Measurements from ENCODE around the gene ABI1. TPM values are rescaled to one million over a fixed set of nuclear protein-coding genes. Genes with fewer than 3 reads are reported as not detected.

ABI1 gene
- total and polyA plus RNA-seq, 2 donors (not counting 3 experiments of a cell fraction or from before 2014, with no cell fraction given), result 58.8 to 59.1 TPM

DNA sequence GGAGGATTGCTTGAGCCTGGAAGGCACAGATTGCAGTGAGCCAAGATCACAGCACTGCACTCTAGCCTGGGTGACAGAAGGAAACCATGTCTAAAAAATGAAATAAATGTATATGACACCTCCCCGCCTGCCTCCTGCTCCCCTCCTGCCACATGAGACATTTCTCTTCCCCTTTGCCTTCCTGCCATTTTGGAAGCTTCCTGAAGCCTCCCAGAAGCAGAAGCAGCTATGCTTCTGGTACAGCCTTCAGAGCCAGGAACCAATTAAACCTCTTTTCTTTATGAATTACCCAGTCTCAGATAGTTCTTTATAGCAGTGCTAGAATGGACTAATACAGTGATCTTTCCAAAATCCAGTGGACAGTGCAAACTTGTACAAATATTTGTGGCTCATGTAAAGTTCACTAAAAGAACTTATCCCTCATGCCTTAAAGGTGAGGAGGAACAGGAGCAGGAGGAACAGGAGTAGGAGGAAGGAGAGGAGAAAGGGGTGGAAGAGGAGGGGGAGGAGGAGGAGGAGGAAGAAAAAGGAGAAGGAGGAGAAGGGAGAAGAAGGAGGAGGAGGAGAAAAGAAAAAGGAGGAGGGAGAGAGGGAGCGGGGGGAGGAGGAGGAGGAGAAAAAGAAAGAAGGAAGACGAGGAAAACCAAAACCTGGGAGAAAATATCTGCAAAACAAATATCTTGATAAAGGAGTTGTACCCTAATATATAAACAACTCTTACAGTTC lies 2.8 kb upstream of the ABI1 start:
- no TSS peak for BruUV-seq (replicated peaks)
- no peaks in the 10 kb centered on the region for H3K9me3 ChIP-seq (replicated peaks; ENCODE audit: control insufficient read depth, insufficient read depth, low read length)
- H3K36me3 ChIP-seq (ENCODE audit: control insufficient read depth in 2 of 2, extremely low read depth in 1 of 2, insufficient read depth in 2 of 2, low read length in 2 of 2), result no peaks in the 10 kb centered on the region
- H3K4me2 ChIP-seq (ENCODE audit: insufficient read depth, low read length), result no peak overlapping the region
- no peak overlapping the region for H3K9ac ChIP-seq (replicated peaks; ENCODE audit: extremely low read depth, insufficient read depth, low read length)
- no peak for TF ChIP-seq POLR2A (IDR thresholded peaks at IDR 0.05; ENCODE audit: low read depth, low read length)
- TF ChIP-seq GATA2 (IDR thresholded peaks at IDR 0.05; ENCODE audit: insufficient read depth, insufficient read length, low read depth, low read length), result no peak
- TF ChIP-seq, protein P1, sequence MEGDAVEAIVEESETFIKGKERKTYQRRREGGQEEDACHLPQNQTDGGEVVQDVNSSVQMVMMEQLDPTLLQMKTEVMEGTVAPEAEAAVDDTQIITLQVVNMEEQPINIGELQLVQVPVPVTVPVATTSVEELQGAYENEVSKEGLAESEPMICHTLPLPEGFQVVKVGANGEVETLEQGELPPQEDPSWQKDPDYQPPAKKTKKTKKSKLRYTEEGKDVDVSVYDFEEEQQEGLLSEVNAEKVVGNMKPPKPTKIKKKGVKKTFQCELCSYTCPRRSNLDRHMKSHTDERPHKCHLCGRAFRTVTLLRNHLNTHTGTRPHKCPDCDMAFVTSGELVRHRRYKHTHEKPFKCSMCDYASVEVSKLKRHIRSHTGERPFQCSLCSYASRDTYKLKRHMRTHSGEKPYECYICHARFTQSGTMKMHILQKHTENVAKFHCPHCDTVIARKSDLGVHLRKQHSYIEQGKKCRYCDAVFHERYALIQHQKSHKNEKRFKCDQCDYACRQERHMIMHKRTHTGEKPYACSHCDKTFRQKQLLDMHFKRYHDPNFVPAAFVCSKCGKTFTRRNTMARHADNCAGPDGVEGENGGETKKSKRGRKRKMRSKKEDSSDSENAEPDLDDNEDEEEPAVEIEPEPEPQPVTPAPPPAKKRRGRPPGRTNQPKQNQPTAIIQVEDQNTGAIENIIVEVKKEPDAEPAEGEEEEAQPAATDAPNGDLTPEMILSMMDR (IDR thresholded peaks at IDR 0.05; ENCODE audit: extremely low read depth in 1 of 2, insufficient read depth in 1 of 2, low read depth in 1 of 2, low read length in 2 of 2), result no peak
- TF ChIP-seq MYC (IDR thresholded peaks at IDR 0.05; ENCODE audit: low read depth, low read length), result no peak
- no peak for TF ChIP-seq POLR2AphosphoS5 (IDR thresholded peaks at IDR 0.05; ENCODE audit: insufficient read depth, low read depth, low read length)
- TF ChIP-seq EZH2 (IDR thresholded peaks at IDR 0.05; ENCODE audit: borderline replicate concordance, low read depth, low read length, severe bottlenecking), result no peak
- TF ChIP-seq, protein P2, sequence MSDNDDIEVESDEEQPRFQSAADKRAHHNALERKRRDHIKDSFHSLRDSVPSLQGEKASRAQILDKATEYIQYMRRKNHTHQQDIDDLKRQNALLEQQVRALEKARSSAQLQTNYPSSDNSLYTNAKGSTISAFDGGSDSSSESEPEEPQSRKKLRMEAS (IDR thresholded peaks at IDR 0.05; ENCODE audit: insufficient read depth, insufficient read length), result no peak
- no peak for TF ChIP-seq FOS (IDR thresholded peaks at IDR 0.05; ENCODE audit: borderline replicate concordance, insufficient read depth, low read length)
- no peak for TF ChIP-seq JUN (IDR thresholded peaks at IDR 0.05; ENCODE audit: borderline replicate concordance, insufficient read depth, insufficient read length, low read depth)
- ChIA-PET POLR2A (no interaction called here), CTCF (interaction anchor here (0.8 to 1.4 kb wide), 4 partner anchors 16 to 138 kb away, joined by 3 to 8 read pairs (median 4); no protein-coding TSS in a partner anchor)
- H3K79me2 ChIP-seq (ENCODE audit: control insufficient read depth, insufficient read depth, low read length), result peaks cover 20% of the 10 kb centered on the region
- intact Hi-C loops (cut with micrococcal nuclease) (no loop called here), dilution Hi-C loops (cut with MboI; ENCODE audit: extremely low pct_ligation_motif_present, low sequenced_read_pairs) (no loop called here)
- no peak overlapping the region for H2AFZ ChIP-seq (ENCODE audit: low read depth, low read length)
- FAIRE-seq (no peak), DNase-seq (ENCODE audit: low read depth, low spot score) (no peak)
- no peak overlapping the region for H3K27ac ChIP-seq (ENCODE audit: insufficient read depth, low read depth, low read length)
- H3K4me1 ChIP-seq (ENCODE audit: control insufficient read depth, extremely low read depth, insufficient read depth, low read length), result peaks cover 6% of the 10 kb centered on the region
- H4K20me1 ChIP-seq (replicated peaks; ENCODE audit: control insufficient read depth, extremely low read depth, insufficient read depth, low read length), result no peaks in the 10 kb centered on the region
- H3K27me3 ChIP-seq (ENCODE audit: control insufficient read depth in 2 of 2, insufficient read depth in 2 of 2, low read length in 2 of 2), result peaks cover 10 to 17% of the 10 kb centered on the region in 2 experiments
- no peak overlapping the region for H3K4me3 ChIP-seq (replicated peaks in 1 of 3; ENCODE audit: insufficient read depth in 1 of 3, low read depth in 1 of 3, low read length in 3 of 3)
- H3K9me1 ChIP-seq (replicated peaks; ENCODE audit: control insufficient read depth, extremely low read depth, insufficient read depth, low read length), result no peaks in the 10 kb centered on the region
